ENCODE results near the gene FAHD2A. TPM values are rescaled to one million over a fixed set of nuclear protein-coding genes. Genes with fewer than 3 reads are reported as not detected.
A peak's percentile ranks its signal among the peaks of the same experiment; 100 is the strongest.

The FAHD2A gene
- total RNA-seq, 1 donor from 2014 or later, result 27.4 TPM

- TF ChIP-seq CTCF (IDR thresholded peaks at IDR 0.05), result no peak
- H3K4me3 Mint-ChIP-seq (ENCODE audit: unreplicated experiment), result no peak overlapping the region
- no peaks in the 10 kb centered on the region for H3K9me3 Mint-ChIP-seq (ENCODE audit: low read depth)
- H3K4me1 Mint-ChIP-seq (ENCODE audit: low read depth), result peaks cover 4% of the 10 kb centered on the region
- peaks cover 3% of the 10 kb centered on the region for H3K27me3 Mint-ChIP-seq (ENCODE audit: low read depth)
- H3K27ac Mint-ChIP-seq (ENCODE audit: unreplicated experiment), result no peak overlapping the region
- H3K36me3 Mint-ChIP-seq (ENCODE audit: low read depth), result no peaks in the 10 kb centered on the region
- no peak for DNase-seq (ENCODE audit: low spot score)
These were observed 11.6 kb upstream of the FAHD2A start for GRCh38 chr2:95390881-95391321.

GRCh38 chr2:95391641-95392310, 10.7 kb upstream of the FAHD2A start:
- no peak for TF ChIP-seq CTCF (IDR thresholded peaks at IDR 0.05)
- DNase-seq (ENCODE audit: low spot score), result no peak
- Mint-ChIP-seq H3K9me3 (ENCODE audit: low read depth) (no peaks in the 10 kb centered on the region), H3K27me3 (ENCODE audit: low read depth) (peaks cover 3% of the 10 kb centered on the region), H3K36me3 (ENCODE audit: low read depth) (no peaks in the 10 kb centered on the region), H3K27ac (ENCODE audit: unreplicated experiment) (no peak overlapping the region), H3K4me3 (ENCODE audit: unreplicated experiment) (no peak overlapping the region), H3K4me1 (ENCODE audit: low read depth) (peaks cover 4% of the 10 kb centered on the region)

GRCh38 chr2:95392320-95392719, 10.2 kb upstream of the FAHD2A start:
- Mint-ChIP-seq H3K36me3 (ENCODE audit: low read depth) (no peaks in the 10 kb centered on the region), H3K9me3 (ENCODE audit: low read depth) (no peaks in the 10 kb centered on the region), H3K27me3 (ENCODE audit: low read depth) (peaks cover 2% of the 10 kb centered on the region), H3K4me3 (ENCODE audit: unreplicated experiment) (no peak overlapping the region), H3K27ac (ENCODE audit: unreplicated experiment) (no peak overlapping the region), H3K4me1 (ENCODE audit: low read depth) (peaks cover 4% of the 10 kb centered on the region)
- no peak for DNase-seq (ENCODE audit: low spot score)
- TF ChIP-seq CTCF (IDR thresholded peaks at IDR 0.05), result no peak

GRCh38 chr2:95392730-95393455, 9.6 kb upstream of the FAHD2A start:
- Mint-ChIP-seq H3K4me3 (ENCODE audit: unreplicated experiment) (no peak overlapping the region), H3K36me3 (ENCODE audit: low read depth) (no peaks in the 10 kb centered on the region), H3K27me3 (ENCODE audit: low read depth) (no peaks in the 10 kb centered on the region), H3K9me3 (ENCODE audit: low read depth) (no peaks in the 10 kb centered on the region), H3K4me1 (ENCODE audit: low read depth) (peaks cover 4% of the 10 kb centered on the region), H3K27ac (ENCODE audit: unreplicated experiment) (no peak overlapping the region)
- TF ChIP-seq CTCF (IDR thresholded peaks at IDR 0.05), result peak; percentile 37
- no peak for DNase-seq (ENCODE audit: low spot score)

GRCh38 chr2:95393901-95394300, 8.6 kb upstream of the FAHD2A start:
- no peaks in the 10 kb centered on the region for H3K36me3 Mint-ChIP-seq (ENCODE audit: low read depth)
- no peaks in the 10 kb centered on the region for H3K27me3 Mint-ChIP-seq (ENCODE audit: low read depth)
- H3K27ac Mint-ChIP-seq (ENCODE audit: unreplicated experiment), result no peak overlapping the region
- H3K9me3 Mint-ChIP-seq (ENCODE audit: low read depth), result no peaks in the 10 kb centered on the region
- H3K4me1 Mint-ChIP-seq (ENCODE audit: low read depth), result peaks cover 4% of the 10 kb centered on the region
- no peak for TF ChIP-seq CTCF (IDR thresholded peaks at IDR 0.05)
- no peak overlapping the region for H3K4me3 Mint-ChIP-seq (ENCODE audit: unreplicated experiment)
- DNase-seq (ENCODE audit: low spot score), result no peak
